CD4-positive, alpha-beta T cell treated with Interferon alpha-2 for 1 hour (primary cell): Measurements from ENCODE around the gene CYP2R1.
"Not testable (repeated sequence)": the region's sequence is repeated elsewhere in the genome, so short reads cannot be mapped to it uniquely, and the experiment has no call there.

ENCODE experiments used
- DNase-seq, 2 donors: peaks; one replicate each; pipeline ENCODE4 v3.0.0-alpha.2; 2020 to 2022

Gene CYP2R1

GRCh38 chr11:14892577-14892976, 546 bp upstream of the CYP2R1 start:
- DNase-seq, result no peak

DNA sequence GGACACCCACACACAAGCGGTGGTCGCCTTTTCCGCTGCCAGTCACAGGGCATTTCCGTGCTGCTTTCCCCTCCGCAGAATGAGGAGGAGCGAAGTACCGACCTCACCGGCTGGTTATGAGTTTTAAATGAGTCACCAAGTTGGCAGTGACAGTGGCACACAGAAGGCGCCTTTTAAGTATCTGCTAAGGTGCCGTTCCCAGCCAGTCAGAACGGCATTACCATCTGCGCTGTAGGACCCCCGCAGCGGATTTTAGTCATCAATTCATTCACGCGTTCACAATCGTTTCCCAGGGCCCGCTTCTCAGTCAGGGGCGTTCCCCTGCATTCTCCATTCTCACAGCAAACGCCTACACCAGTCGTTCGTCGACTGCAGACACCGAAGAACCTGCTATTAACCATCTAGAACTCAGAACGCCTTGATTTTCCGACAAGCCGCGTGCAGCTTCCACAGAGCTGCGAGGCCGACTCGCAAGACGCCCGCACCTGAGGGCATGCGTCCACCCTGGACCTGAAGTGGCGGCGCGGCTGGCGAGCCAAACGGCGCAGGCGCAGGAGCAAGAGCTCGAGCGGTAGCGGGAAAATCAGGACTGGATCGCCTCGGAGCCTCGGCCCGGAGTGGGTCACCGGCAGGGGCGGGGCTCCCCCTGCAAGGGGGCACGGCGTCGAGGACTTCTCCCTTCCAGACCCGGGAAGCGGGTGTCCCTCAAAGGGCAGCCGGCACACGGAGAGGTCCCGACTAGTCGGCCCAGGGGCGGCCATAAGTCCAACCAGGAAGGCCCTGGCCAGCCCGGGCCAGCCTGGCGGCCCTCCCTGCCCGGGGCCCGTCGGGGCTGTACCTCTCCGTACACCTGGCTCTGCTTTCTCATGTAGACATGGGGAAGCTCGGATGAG, 642 bp downstream of the CYP2R1 start:
- peak; percentile 85 to 91 for DNase-seq

GRCh38 chr11:14886513-14886912, 5.5 kb downstream of the CYP2R1 start:
- no peak for DNase-seq

DNA sequence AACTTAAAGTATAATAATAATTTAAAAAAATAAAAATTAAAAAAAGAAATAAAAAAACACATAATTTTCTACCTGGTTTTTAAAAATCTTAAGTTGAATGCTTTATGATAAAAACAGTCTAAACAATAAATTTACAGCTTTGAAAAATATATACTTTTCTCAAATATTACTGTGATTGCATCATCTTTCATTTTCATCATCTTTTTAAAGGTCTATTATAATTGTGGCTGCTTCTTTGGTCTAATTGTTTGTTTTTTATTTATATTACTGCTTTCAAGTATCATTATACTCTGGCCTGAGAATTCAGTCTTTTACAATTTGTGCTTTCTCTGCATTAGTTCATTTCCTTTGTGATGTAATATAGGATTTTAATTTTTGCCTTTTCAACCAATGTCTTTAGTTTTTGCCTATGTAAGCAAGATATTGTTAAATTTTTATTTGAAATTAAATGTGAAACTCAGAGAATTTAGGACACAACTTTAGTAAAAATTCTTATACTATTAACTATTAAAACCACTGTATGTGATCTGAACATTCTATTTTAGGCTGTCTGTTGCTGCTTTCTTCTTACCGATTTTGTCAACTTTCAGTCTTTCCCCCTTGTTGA, 7.3 kb downstream of the CYP2R1 start:
- DNase-seq, result no peak

DNA sequence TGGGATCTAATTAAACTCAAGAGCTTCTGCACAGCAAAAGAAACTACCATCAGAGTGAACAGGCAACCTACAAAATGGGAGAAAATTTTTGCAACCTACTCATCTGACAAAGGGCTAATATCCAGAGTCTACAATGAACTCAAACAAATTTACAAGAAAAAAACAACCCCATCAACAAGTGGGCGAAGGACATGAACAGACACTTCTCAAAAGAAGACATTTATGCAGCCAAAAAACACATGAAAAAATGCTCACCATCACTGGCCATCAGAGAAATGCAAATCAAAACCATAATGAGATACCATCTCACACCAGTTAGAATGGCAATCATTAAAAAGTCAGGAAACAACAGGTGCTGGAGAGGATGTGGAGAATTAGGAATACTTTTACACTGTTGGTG, 8.3 kb downstream of the CYP2R1 start:
- not testable (repeated sequence) for DNase-seq

DNA sequence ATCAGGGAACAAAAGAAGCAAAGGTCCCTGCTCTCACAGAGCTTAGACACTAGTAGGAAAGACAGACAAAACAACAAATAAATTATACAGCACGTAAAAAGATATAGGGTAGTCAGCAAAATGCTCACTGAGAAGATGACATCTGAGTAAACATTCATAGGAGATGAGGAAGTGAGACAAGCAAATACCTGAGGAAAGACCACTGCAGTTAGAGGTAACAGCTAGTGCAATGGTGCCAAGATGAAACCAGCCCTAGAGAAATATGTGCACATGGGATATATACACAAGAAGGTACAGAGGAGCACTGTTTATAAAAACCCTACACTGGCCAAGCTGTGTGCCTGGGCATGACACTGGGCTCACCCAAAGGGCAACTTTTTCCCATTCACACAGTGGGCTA, 9.8 kb downstream of the CYP2R1 start:
- DNase-seq, result no peak

DNA sequence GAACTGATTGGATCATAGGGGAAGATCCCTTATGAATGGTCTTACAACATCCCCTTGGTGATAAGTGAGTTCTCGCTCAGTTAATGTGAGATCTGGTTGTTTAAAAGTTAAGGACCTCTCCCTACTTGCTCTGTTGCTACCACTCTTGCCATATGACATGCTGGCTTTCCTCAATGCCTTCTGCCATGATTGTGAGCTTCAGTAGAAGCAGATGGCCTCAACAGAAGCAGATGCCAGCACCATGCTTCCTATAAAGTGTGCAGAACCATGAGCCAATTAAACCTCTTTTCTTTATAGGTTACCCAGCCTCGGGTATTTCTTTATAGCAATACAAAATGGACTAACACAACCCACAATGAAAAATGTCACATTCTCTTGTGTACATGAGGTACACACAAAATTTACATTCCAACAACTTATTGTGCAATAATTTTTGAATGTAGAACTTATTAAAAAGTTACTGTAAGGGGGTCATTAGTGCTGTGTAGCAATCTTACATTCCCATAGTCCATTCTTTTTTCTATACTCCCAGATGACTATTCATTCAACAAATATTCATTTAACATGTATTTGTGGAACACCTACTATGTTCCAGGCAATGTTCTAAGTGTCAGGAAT, 10.3 kb downstream of the CYP2R1 start:
- no peak for DNase-seq

- DNase-seq, result no peak
These were observed 16.9 kb downstream of the CYP2R1 start for GRCh38 chr11:14875163-14875562.

DNA sequence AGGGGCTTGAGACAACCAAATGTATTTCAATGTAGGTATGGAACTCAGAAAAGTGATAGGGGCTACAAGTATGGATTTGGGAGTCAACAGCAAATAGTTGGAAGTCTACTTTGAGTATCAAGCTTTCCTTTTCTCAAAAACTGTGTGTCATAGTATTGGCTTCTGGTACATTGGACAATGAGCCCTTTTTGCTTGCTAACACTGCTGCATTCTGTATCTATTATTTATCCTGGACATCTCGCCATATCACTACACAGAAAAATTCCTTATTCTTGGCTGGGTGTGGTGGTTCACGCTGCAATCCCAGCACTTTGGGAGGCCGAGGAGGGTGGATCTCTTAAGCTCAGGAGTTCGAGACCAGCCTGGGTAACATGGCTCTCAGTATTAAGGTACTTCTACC, 18.4 kb downstream of the CYP2R1 start:
- no peak for DNase-seq

DNA sequence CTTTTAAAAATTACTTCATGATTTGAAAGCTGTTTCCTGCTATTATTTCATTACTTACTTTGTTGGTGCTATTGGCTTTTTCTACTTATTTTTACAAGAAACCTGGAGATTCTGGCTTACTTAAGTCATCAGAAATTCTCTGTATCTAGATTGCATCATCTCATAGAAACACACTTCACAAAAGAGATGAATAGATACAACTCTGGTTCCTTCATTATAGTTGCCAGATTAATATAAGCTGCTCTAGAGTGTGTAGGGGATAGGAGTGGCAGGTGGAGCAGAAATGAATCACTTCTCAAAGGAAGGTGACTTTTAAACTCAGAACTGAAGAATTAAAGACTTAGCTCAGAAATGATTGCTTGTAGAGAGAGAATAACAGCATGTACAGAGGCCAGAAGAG, 20.0 kb downstream of the CYP2R1 start:
- no peak for DNase-seq

DNA sequence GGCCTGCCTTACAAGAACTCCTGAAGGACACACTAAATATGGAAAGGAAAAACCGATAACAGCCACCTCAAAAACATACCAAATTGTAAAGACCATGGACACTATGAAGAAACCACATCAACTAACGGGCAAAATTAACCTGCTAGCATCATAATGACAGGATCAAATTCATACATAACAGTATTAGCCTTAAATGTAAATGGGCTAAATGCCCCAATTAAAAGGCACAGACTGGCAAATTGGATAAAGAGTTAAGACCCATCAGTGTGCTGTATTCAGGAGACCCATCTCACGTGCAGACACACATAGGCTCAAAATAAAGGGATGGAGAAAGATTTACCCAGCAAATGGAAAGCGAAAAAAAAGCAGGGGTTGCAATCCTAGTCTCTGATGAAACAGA, 28.3 kb downstream of the CYP2R1 start:
- not testable (repeated sequence) for DNase-seq

DNA sequence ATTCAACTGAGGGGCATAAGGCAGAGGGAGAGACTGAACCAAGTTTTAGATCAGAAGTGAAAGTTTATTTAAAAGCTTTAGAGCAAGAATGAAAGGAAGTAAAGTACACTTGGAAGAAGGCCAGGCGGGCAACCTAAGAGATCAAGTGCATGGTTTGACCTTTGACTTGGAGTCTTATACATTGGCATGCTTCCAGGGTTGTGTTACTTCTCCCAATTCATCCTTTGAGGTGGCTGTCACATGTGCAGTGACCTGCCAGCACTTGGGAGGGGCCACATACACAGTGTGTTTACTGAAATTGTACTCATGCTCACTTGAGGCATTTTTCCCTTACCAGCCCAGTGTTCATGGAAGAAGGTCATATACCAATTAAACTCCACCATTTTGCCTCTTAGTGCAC, 30.4 kb downstream of the CYP2R1 start:
- no peak for DNase-seq

GRCh38 chr11:14860511-14860910, 31.5 kb downstream of the CYP2R1 start:
- no peak for DNase-seq

- no peak for DNase-seq
These were observed 33.6 kb downstream of the CYP2R1 start for GRCh38 chr11:14858404-14858803.

DNA sequence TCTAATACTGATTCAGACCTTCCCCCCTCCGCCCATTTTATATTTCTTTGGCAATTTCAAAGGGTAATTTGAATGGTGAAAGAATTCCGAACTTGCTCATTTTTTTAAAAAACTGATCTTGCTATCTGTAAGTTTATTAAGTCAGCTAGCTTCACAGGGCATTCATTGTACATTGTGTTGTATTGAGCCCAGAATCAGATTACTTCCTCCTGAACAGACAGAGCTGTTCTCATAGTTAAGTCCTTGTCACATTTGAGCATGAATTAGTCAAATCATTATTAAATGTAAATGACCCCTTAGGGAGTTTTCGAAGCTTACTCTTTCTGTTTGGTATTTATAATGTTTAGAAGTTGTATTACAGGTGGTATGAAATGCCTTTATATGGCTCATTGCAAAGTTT, 34.4 kb downstream of the CYP2R1 start:
- no peak for DNase-seq

GRCh38 chr11:14855890-14856289, 36.1 kb downstream of the CYP2R1 start:
- no peak for DNase-seq

DNA sequence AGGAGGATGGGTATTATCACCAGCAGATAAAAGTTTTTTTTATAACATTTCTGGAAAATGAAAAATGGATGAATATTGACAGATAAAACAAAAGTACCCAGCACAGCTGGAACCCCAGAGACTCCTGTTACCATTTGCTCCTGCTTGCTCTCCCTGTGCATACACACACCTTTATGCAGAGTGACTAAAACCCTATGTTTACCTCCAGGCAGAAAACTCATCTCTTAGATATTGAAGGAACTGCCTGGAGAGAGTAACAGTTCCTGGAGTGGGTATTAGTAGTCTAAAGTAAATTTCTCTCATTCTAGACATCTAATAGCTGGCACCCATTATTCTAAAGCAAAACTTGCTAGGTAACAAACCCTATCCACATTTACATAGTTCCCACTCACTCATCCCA, 38.0 kb downstream of the CYP2R1 start:
- DNase-seq, result no peak

DNA sequence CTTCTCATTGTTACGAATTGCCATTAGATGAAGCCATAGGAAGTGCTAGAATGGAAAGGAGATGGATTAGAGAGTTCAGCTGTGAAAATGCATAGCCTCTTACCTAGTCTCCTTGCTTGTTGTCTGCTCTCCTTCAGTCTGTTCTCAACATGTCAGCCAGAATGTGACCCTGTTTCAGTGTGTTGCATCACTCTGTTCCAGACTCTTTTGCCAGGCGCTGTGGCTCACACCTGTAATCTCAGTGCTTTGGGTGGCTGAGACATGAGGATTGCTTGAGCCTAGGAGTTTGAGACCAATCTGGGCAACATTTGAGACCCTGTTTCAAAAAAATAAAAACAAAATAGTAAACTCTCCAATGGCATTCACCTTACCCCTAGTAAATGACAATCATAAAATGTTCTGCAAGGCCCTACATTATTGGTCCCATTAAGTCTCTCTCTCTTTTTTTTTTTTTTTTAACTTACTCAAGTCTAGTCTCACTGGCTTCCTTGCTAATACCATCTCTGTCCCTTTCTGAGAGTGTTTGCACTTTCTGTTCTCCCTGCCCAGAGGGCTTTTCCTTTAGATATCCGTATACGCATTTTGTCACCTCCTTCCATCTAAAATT, 39.4 kb downstream of the CYP2R1 start:
- no peak for DNase-seq

DNA sequence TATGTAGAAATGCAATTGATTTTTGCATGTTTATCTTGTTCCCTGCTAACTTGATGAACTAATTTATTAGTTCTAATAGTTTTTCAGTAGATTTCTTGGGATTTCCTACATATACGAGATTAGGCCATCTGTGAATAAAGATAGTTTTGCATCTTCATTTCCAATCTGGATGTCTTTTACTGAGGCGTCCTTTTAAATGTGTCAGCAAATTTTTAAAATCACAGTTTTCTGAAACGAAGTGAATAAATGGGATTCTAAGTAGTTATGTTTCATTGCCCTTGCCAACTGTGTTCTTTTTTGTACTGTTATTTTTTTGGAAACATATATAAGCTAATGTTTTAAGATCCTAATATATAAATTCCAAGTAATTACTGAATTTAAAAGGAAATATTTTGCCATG, 50.0 kb downstream of the CYP2R1 start:
- no peak for DNase-seq

DNA sequence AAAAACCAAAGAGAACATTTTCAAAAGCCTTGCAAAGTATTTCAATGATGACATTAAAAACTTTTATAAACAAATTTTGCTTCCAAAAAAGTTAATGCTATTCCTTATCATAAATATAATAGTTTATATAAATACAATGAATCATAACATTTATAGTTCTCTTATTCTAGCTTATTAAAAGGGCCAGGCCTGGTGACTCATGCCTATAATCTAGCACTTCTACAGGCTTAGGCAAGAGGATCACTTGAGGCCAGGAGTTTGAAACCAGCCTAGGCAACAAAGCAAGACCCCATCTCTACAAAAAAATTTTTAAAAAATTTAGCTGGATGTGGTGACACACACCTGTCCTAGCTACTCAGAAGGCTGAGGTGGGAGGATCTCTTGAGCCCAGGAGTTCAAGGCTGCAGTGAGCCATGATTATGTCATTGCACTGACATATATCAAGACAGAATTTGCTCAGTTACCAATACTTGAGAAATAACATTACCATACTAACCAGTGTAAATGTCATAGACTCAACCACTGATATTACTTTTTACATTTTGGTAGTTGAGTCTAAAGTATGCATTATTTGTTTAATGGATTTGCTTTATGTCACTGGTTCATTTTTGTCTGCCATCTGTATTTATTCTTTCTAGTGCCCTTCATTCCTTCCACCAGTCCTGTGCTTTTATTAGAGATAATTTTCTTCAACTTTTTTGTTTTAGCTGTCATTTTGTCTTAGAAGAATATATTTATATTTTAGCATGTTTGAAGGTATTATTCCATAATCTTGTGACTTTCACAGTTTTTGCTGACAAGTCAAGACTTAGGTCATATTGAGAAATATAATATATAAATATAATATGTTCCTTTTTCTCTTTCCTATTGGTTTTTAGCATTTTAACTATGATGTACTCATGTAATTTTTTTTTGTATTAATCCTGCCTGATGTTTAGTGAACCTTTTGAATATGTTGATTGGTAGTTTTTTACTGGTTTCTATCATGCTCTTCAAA, 56.2 kb downstream of the CYP2R1 start:
- DNase-seq, result no peak
